Neuronal stem cell (in vitro differentiated cells): ENCODE results near the gene ZMAT2. TPM values are rescaled to one million over a fixed set of nuclear protein-coding genes. Genes with fewer than 3 reads are reported as not detected.

Source experiments
- small RNA-seq: library from polyadenylated mRNA; stranded (forward); fragments of <200 nt; extraction: miRNeasy Mini kit (QIAGEN cat#:217004); gene quantifications from one replicate; pipeline ENCODE3, GENCODE V24; 2013; ENCODE audit not compliant: insufficient read depth

Gene ZMAT2

Small RNA genes within 50 kb of the gene (small RNA-seq; reads per million reads assigned to genes)
- gene VTRNA1-1 (313 reads per million, percentile 98 among the genes with 10 or more reads in this experiment), gene VTRNA1-2 (not detected), gene VTRNA1-3 (11.0 reads per million, percentile 61 among the genes with 10 or more reads in this experiment)
